K562 (cell line): ENCODE data around the gene PGP. TPM values are rescaled to one million over a fixed set of nuclear protein-coding genes. Genes with fewer than 3 reads are reported as not detected.

ENCODE experiments used
- AFF1 ChIP-seq, 2 experiments: fragments of 450-650 bp; IDR thresholded peaks; 2 replicates each; pipeline ENCODE4 v1.6.1; 2018; ENCODE audit warnings: mild to moderate bottlenecking in 2 of 2, low read depth in 1 of 2; ENCODE audit not compliant: partially characterized antibody in 2 of 2
- BRD9 ChIP-seq: fragments of 450-650 bp; IDR thresholded peaks from 2 replicates; pipeline ENCODE4 v1.6.1; 2018; ENCODE audit warnings: low read depth; ENCODE audit not compliant: partially characterized antibody
- CBX1 ChIP-seq: sonication (generic); IDR thresholded peaks from 2 replicates; pipeline ENCODE4 v1.6.1; 2016; ENCODE audit warnings: antibody characterized with exemption, low read depth, mild to moderate bottlenecking
- PKNOX1 ChIP-seq: fragments of 450-650 bp; IDR thresholded peaks from 2 replicates; pipeline ENCODE4 v1.6.1; 2016
- TBL1XR1 ChIP-seq, 2 experiments: IDR thresholded peaks; 2 replicates each; pipeline ENCODE4 v1.6.1; 2012; ENCODE audit warnings: improper control_type of control experiment in 2 of 2, low read length in 2 of 2, mild to moderate bottlenecking in 1 of 2
- ZFP36 ChIP-seq: fragments of 150-350 bp; IDR thresholded peaks from 2 replicates; pipeline ENCODE4 v1.6.1; 2018; ENCODE audit warnings: low read length, low read depth; ENCODE audit not compliant: partially characterized antibody
- ZNF740 ChIP-seq, 3 experiments: fragments of 200-800 bp in 1 of 3; sonication (Bioruptor generic) in 1 of 3; sonication (generic) in 1 of 3; formaldehyde crosslinking in 1 of 3; IDR thresholded peaks; 2 replicates each; pipeline versions ENCODE4 v1.6.1 to v1.8.0; 2016 to 2022; ENCODE audit warnings: mild to moderate bottlenecking in 2 of 3, missing compliant biosample characterization in 2 of 3, missing genetic modification characterization in 2 of 3, missing genetic modification reagents in 1 of 3
- polyA plus RNA-seq, 8 experiments: library from polyadenylated mRNA; depleted of rRNA in 4 of 8; stranded (reverse) in 5 of 8; unstranded in 3 of 8; fragments of >200 nt; fragmentation: Nextera tagmentation in 2 of 8; fragmentation: Illumina TruSeq in 1 of 8; extraction: Ambion mirVana in 2 of 8; extraction: Trizol in 1 of 8; gene quantifications; 2 replicates each; pipeline versions ENCODE4 v1.2.1 to v1.2.3, GENCODE V29; 2011 to 2014; ENCODE audit warnings: inconsistent platforms in 1 of 8, missing spikeins in 1 of 8
- total RNA-seq, 7 experiments: library from RNA; depleted of rRNA in 6 of 7; stranded (reverse); fragments of >200 nt in 6 of 7; fragmentation: Illumina TruSeq in 2 of 7; extraction: Trizol in 2 of 7; gene quantifications; 2 replicates each; pipeline versions ENCODE4 v1.2.1 to v1.2.3, GENCODE V29; 2011 to 2021; ENCODE audit warnings: low replicate concordance in 1 of 7
- TF ChIP-seq, protein P1 (sequence below): sonication (generic); formaldehyde crosslinking; IDR thresholded peaks from 2 replicates; pipeline ENCODE4 v1.8.0; 2022; ENCODE audit warnings: mild to moderate bottlenecking, missing genetic modification reagents
- TF ChIP-seq, protein P2 (sequence below): sonication (generic); formaldehyde crosslinking; IDR thresholded peaks from 2 replicates; pipeline ENCODE4 v1.8.1; 2023; ENCODE audit warnings: mild to moderate bottlenecking, missing genetic modification reagents

The PGP gene
- total and polyA plus RNA-seq, 9 of the 15 experiments (the other 6 are each of a cell fraction or from before 2014, with no cell fraction given): 1.1 to 57.6 (median 19.6) TPM

DNA sequence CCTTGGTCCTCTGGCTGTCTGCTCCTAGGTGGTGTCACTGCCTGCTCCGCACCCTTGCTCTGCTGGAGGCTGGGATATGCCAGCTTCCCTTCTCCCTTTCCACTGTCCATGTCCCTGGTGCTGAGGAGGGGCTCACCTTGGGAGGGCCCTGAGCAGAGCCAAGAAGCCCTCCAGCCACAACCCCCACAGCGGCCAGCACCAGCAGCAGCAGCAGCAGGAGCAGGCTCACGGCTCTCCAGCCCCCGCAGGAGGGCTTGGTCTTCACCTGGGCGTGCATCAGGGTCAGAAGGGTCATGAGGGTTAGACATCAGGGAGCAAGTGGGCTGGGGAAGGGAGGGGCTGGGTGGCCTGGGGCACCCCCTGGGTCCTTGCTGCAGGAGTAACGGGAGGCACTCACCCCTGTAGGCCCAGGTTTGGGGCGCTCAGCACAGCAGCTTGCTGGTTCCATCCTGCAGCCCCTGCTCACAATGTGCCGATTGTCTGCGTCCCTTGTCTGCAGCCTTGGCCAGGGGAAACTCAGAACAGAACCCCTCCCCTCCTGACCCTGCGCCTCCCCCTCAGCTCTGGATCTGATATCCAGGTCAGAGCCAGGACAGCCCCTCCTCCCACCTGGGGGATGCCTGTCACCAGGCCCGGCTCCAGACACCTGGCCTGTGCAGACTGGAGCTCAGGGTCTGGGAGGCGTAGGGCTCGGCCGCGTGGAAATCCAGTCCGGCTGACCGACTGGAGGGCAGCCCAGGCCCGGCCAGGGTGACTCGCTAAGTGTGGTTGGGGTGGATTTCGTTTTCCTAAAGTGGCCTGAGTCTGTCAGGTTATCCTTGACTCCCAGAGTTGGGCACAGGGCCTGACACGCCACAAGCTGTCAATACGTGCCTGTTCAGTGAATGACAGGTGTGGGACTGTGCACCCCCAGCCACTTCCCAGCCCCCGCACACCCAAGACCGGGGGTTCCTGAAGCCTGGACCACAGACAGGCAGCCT is 4.0 kb downstream of the PGP start, which contains the start of gene BRICD5 (continued):
- TF ChIP-seq TBL1XR1 (IDR thresholded peaks at IDR 0.05; ENCODE audit: low read length in 2 of 2): 0 out of 4 replicates have a peak, but pooled peaks of 1 of the 2 experiments have one; percentile 11
- TF ChIP-seq, protein P1, sequence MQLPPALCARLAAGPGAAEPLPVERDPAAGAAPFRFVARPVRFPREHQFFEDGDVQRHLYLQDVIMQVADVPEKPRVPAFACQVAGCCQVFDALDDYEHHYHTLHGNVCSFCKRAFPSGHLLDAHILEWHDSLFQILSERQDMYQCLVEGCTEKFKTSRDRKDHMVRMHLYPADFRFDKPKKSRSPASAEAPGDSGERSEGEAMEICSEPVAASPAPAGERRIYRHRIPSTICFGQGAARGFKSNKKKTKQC (CRISPR knock-in tag): no peak
- no peak for TF ChIP-seq ZNF740 (CRISPR knock-in tag; IDR thresholded peaks at IDR 0.05)
- no peak; a peak in 1 of 4 replicates for TF ChIP-seq ZNF740 (tag; IDR thresholded peaks at IDR 0.05)
- no peak for TF ChIP-seq ZFP36
- no peak for TF ChIP-seq BRD9
- TF ChIP-seq, protein P2, sequence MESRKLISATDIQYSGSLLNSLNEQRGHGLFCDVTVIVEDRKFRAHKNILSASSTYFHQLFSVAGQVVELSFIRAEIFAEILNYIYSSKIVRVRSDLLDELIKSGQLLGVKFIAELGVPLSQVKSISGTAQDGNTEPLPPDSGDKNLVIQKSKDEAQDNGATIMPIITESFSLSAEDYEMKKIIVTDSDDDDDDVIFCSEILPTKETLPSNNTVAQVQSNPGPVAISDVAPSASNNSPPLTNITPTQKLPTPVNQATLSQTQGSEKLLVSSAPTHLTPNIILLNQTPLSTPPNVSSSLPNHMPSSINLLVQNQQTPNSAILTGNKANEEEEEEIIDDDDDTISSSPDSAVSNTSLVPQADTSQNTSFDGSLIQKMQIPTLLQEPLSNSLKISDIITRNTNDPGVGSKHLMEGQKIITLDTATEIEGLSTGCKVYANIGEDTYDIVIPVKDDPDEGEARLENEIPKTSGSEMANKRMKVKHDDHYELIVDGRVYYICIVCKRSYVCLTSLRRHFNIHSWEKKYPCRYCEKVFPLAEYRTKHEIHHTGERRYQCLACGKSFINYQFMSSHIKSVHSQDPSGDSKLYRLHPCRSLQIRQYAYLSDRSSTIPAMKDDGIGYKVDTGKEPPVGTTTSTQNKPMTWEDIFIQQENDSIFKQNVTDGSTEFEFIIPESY (CRISPR knock-in tag): 0 out of 2 replicates have a peak, but pooled peaks have one; percentile 12
- peak; percentile 57 for TF ChIP-seq PKNOX1
- peak; percentile 14; the same call in 1 of the 2 replicates for TF ChIP-seq CBX1
- no peak for TF ChIP-seq AFF1 (IDR thresholded peaks at IDR 0.05; ENCODE audit: low read depth in 1 of 2, partially characterized antibody in 2 of 2)
